Stomach (tissue), 4 donors: ENCODE measurements around the gene RGS17.

Experiments used
- CTCF ChIP-seq, 7 experiments: fragments of 450-650 bp in 4 of 7; fragments of 200-600 bp in 3 of 7; sonication (generic) in 3 of 7; IDR thresholded peaks; one replicate each; pipeline ENCODE4 v1.5.1; 2016 to 2019; ENCODE audit warnings: antibody characterized with exemption in 7 of 7, control low read depth in 2 of 7, mild to moderate bottlenecking in 1 of 7
- POLR2A ChIP-seq, 4 donors: fragments of 450-650 bp; IDR thresholded peaks; one replicate each; pipeline ENCODE4 v1.6.1; 2016; ENCODE audit warnings: antibody characterized with exemption in 4 of 4, control low read depth in 2 of 4, mild to moderate bottlenecking in 1 of 4, moderate library complexity in 1 of 4

GRCh38 chr6:153135681-153136080, 4.6 kb upstream of the RGS17 start:
- TF ChIP-seq CTCF (IDR thresholded peaks at IDR 0.05), result no peak
- TF ChIP-seq POLR2A (IDR thresholded peaks at IDR 0.05), result no peak
